Activated CD8-positive, alpha-beta memory T cell treated with anti-CD3 and anti-CD28 coated beads for 36 hours (primary cell): ENCODE measurements around the gene FOXL2NB. TPM values are rescaled to one million over a fixed set of nuclear protein-coding genes. Genes with fewer than 3 reads are reported as not detected.

Source experiments
- CTCF ChIA-PET: fragments of 350-600 bp; sonication (Branson Sonifier 250); formaldehyde crosslinking; loops from one replicate; lab custom pipeline; 2021; ENCODE audit warnings: antibody characterized with exemption; lab: Charles Lee
- POLR2A ChIA-PET: fragments of 350-600 bp; sonication (Branson Sonifier 250); formaldehyde crosslinking; loops from one replicate; lab custom pipeline; 2021; ENCODE audit warnings: antibody characterized with exemption; lab: Charles Lee
- total RNA-seq, 2 experiments: library from RNA; stranded (reverse); gene quantifications; one replicate each; pipeline ENCODE4 v1.2.3, GENCODE V29; 2021

FOXL2NB gene
- total RNA-seq, 2 experiments from 2014 or later = not detected

DNA sequence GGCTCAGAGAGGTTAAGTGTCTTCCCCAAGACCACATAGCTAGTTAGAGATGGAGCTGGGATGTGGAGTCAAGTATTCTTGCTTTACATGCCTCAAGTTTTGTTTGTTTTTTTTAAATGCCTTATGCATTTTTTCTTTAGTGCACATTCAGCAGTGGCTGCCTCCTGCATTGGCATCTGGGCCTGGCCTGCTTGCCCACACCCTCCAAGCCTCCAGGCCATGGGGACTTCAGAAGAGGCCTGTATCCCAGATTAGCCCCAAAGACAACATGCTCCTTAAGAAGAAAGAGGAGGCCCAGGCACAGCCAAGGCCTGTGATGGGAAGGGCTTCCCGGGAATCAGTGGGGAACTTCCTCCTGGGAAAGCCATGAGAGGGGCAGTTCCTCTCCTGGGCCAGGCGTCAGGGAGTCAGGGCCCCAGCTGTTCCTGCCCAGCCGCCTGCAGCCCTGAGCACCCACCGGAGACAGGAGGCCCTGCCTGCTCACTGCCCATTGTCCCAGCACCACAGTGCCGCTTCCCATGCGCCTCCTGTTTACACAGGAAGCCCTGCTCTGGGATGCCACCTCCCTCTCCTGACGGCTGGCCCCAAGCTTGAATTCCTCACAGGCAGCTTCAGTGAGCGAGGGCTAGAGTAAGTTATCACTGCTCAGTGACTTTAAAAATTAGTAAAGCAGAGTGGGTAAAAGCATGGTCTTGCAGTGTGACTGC, 16.0 kb downstream of the FOXL2NB start:
- CTCF ChIA-PET = no interaction called here
- POLR2A ChIA-PET = no interaction called here

GRCh38 chr3:138964264-138964663, 17.2 kb downstream of the FOXL2NB start:
- CTCF ChIA-PET = no interaction called here
- POLR2A ChIA-PET = no interaction called here

GRCh38 chr3:138964923-138965322, 17.9 kb downstream of the FOXL2NB start:
- ChIA-PET CTCF (no interaction called here), POLR2A (no interaction called here)

DNA sequence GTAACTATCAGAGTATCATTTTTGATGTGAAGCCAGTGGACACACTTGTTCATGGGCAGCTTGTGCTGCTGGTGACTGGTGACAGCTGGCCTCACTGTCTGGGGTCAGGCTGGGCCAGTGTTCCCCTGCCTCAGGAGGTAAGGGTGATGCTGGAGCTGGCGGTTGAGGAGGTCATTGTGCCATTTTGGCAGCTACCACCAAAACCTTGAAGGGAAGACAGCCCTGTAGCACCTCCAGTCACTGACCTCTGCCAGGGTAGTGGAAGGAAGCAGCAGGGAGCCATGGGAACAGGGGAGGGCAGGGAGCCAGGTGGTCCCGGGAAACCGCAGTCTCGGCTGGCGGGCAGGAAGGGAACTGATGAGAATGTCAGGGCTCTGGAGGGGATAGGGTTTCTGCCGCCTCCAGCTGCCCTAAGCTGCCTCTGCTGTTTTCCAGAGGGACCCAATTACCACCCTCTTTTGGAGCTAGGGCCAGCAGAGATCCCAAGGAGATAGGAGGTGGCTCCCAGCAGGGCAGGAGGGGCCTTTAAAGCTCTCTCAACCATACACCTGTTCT, 24.8 kb downstream of the FOXL2NB start:
- CTCF ChIA-PET = no interaction called here

GRCh38 chr3:138972941-138973340, 25.9 kb downstream of the FOXL2NB start:
- CTCF ChIA-PET = no interaction called here
- POLR2A ChIA-PET = interaction anchor here (0.6 kb wide), 1 partner anchor 109 kb away, joined by 3 read pairs; no protein-coding TSS in a partner anchor

More for the DNA sequence above, 24.8 kb downstream of the FOXL2NB start:
- POLR2A ChIA-PET = no interaction called here

DNA sequence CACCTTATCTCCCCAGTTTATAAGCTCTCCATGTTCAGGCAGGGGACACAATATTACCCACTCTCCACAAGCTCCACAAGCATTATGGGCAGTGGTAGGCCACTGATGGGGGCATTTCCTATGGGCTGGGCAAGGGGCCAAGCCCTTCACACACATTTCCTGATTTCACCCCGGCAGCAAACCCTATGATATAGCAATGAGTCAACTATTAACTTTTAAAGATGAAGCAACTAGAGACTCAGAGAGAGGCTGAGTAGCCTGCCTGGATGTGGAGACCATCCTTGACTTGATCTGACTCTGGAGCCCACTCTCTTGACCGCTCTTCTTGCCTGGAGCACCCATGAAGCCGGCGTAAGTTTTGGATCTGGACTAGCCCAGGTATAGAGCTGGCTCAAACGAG, 27.4 kb downstream of the FOXL2NB start:
- CTCF ChIA-PET = no interaction called here
- POLR2A ChIA-PET = no interaction called here

DNA sequence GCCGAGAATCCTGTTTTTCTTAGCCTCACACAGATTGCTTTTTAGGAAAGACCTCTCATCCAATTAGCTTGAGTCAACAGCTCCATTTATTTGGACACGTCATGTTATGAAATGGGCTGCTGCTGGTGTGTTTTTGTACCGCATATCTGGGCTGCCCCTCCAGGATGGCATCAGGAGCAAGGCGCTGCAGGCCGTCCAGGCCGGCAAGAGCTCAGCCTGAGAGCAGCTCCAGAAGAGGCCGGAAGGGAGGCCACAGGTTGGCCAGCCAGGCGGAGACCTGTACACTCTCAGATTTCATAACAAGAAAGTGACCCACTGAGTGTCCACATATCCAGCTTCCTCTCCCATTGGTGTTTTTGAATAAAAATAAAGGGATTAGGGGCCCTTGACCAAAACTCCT, 28.3 kb downstream of the FOXL2NB start:
- ChIA-PET CTCF (no interaction called here), POLR2A (no interaction called here)

- ChIA-PET CTCF (no interaction called here), POLR2A (no interaction called here)
These were observed 29.0 kb downstream of the FOXL2NB start for GRCh38 chr3:138976047-138976446.

DNA sequence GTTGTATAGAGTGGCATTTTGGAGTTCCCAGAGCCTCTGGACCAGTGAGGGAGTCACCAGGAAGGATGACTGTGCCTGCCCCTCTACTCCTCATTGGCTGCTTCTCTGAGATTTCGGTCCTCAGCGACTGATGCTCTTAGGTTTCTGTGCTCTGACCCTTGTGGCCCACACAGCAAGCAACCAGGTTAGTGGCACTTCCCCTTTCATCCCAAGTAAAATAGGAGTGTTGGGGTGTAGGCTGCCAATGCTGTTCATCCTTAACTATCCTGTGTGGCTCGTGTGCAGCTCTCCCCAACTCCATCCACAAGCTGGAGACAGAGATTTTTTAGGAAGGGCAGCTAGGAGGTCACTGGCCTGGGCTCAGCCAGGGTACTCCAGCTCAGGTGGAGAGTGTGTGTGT, 37.8 kb downstream of the FOXL2NB start:
- ChIA-PET POLR2A (no interaction called here), CTCF (no interaction called here)

- CTCF ChIA-PET = no interaction called here
- POLR2A ChIA-PET = no interaction called here
These were observed 38.9 kb downstream of the FOXL2NB start for GRCh38 chr3:138985932-138986331.

GRCh38 chr3:138987181-138987580, 40.2 kb downstream of the FOXL2NB start:
- ChIA-PET CTCF (no interaction called here), POLR2A (no interaction called here)

DNA sequence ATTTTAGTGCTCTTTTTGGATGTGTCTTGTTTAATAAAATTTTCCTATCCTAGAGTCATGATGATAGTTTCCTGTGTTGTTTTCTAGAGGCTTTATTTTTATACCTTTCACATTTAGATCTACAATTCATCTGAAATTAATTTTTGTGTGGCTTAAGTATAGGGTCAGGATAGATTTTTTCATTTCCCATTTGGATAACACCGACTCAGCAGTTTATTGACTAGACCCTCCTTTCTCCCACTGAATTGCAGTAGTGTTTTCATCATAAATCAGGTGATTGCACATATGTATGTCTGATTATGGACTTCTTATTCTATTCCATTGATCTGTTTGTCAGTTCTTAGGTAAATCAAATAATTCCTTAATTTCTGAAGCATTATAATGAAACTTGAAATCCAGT, 48.7 kb downstream of the FOXL2NB start:
- ChIA-PET POLR2A (no interaction called here), CTCF (no interaction called here)

Other genes starting within 250 kb of the FOXL2NB start
- gene PIK3CB, start 112.3 kb upstream of the FOXL2NB start, total RNA-seq = 10 to 100 TPM; 18.8 to 19.5 TPM
- under 1 TPM in 1 of 2 experiments, not detected in 1; 0.15 TPM for gene FOXL2, start 80 bp upstream of the FOXL2NB start, total RNA-seq
- not detected for gene PRR23A, start 59.1 kb downstream of the FOXL2NB start, total RNA-seq
- gene PRR23B, start 73.7 kb downstream of the FOXL2NB start, total RNA-seq = not detected
- gene PRR23C, start 97.7 kb downstream of the FOXL2NB start, total RNA-seq = not detected